Dedifferentiated amniotic fluid mesenchymal stem cell (primary cell): ENCODE measurements around the gene CYFIP2.
A peak's percentile ranks its signal among the peaks of the same experiment; 100 is the strongest.

ENCODE experiments used
- DNase-seq: peaks from one replicate; pipeline ENCODE4 v3.0.0-alpha.2; 2016; ENCODE audit errors: extremely low spot score

Gene CYFIP2

GRCh38 chr5:157324237-157324636 is 58.3 kb downstream of the CYFIP2 start:
- no peak for DNase-seq

- DNase-seq = no peak
Observed at GRCh38 chr5:157326440-157327005, 60.6 kb downstream of the CYFIP2 start.

- DNase-seq = no peak
Observed at GRCh38 chr5:157327771-157328170, 61.8 kb downstream of the CYFIP2 start.

DNA sequence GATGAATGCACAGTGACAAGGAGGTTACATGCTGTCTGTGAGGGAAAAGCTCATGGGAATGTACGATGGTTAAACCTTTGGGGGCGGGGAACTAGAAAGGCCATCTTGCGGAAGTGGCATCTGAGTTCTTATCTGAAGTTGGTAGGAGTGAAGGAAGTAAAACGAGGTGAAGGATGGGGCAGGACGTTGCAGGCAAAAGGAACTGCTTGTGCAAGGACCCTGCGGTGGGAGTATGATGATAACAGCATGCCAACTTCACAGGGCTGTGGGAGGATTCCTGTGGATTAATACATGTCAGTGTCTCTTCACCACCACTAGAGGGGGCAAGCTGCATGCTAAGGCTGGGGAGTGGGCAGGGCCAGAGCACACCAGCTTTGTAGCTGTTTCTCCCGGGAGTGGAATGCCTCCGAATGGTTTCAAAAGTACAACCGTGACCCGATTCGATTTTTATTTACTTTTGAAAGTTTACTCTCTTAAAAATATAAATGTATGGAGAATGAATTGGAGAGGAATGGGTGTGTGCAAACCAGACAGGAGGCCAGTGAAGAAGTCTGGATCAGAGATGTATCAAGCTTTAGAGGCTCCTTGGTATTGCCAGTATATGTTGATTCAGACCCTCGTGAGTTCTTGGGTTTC is 62.5 kb downstream of the CYFIP2 start:
- DNase-seq = peak; percentile 87

- DNase-seq = no peak
Observed at GRCh38 chr5:157331807-157332206, 65.9 kb downstream of the CYFIP2 start.

DNA sequence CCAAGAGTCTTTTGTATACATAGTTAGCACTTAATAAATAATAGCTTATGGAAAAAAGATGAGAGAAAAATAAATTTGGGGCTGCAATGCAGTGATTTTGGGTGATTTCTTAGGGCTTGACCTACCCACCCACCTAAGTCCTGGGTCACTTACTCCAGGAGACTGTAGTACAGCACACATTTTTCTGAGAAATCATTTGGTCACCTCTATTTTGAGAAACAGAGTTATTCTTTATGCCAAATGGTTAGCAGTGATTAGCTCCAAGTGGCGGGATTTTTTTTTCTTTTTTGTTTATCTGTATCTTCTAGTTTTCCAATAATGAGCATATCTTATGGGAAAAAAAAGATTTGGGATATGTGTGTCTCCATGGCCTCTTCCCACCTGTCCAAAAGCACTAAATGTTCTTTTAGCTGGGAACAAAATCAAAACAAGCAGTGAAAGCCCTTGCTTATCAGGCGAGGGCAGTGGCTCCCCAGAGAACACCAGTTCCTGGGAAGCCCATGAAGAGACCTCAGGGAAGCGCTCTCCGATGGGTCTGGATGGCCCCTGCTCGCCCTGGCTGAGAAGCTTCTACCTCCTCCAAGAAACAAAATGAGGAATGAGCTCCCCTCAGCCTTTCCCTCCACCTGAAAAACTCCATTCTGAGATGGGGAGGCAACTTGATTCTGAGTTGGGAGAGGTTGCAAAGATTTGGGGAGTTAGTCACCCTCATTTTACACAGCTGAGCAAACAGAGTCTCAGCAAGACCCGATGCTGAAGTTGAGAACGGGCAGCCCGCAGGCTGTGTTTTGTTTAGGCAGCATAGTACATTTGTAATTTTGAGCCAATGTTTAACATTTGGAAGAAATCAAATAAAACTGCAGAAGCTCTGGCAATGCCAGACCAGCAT is 69.9 kb downstream of the CYFIP2 start:
- peak; percentile 66 for DNase-seq

DNA sequence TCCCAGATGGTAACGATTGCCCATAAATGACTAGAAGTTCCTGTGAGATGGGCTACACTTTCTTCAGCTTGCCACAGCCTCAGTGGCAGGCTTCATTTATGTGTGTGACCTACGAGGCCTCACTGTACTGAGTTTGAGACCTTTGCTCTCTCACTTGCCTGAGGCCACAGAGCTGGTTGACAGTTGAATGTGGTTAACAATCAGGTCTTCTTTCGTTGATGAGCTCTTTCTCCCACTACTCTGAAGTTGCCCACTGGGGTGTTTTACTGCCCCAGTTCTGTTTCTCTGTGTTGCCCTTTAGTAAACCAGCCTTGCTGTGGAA is 70.5 kb downstream of the CYFIP2 start:
- no peak for DNase-seq

- no peak for DNase-seq
Observed at GRCh38 chr5:157339409-157339808, 73.5 kb downstream of the CYFIP2 start.

GRCh38 chr5:157342822-157343402 is 77.0 kb downstream of the CYFIP2 start:
- DNase-seq = no peak

DNA sequence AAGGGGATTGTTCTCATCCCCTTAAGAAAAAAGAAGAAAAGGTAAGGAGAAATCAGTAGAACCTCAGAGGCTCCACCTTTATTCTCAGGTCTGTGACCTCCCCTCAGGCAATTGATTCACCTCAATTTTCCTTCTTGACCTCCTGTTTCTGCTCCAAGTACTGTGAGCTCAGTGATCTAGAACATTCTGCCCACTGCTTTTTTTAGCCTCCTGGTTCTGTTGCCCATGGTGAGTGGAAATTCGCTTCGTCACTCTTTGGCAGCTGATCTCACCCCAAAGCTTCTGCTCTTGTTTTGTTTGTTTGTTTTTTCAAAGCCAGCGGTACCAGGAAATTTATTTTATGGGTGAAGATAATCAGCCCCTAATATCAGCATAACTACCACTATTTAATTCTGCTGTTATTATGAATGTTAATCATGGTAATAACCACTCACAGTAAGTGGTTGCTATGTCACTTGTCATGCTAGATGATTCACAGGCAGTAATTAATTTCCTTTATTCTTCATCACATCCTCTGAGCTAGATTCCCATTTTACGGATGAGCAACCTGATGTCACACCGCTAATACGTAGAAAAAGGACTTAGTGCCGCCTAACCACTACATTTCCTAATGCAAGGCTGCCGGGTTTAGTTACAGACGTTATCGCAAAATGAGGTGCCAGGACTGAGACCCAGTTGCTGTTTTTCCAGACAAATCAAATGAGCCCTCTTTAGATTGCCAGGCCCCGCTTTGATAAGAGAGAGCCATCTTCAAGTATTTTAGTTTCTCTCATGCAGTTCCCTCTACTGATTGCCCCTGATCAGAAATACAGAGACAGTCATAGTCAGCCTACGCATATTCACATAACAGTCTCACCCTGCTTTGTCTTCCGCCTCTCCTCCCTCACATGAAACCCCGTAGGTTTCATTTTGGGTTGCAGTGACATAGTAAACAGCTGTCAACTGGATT is 78.2 kb downstream of the CYFIP2 start:
- DNase-seq = no peak

DNA sequence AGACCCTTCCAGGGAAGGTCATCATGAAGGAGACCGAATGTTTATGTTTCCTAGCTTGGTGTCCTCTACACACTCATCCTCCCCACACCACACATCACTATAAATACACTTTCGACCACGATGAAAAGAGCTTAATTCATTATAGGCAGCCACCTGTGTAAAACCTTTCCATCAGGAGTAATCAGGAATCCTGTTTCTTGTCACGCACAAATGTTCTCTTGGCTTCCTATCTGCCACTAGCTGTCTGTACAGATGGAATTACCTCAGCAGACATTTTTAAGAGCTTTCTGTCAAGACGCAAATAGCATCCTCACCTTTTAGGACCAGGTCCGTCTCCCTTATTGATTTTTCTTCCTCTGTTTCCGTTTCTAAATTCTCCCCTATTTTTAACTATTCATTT is 79.1 kb downstream of the CYFIP2 start:
- DNase-seq = no peak

- DNase-seq = no peak
Observed at GRCh38 chr5:157345485-157345884, 79.6 kb downstream of the CYFIP2 start.

GRCh38 chr5:157347301-157348048 is 81.6 kb downstream of the CYFIP2 start:
- no peak for DNase-seq

- DNase-seq = no peak
Observed at GRCh38 chr5:157348049-157348400, 82.1 kb downstream of the CYFIP2 start.

- no peak for DNase-seq
Observed at GRCh38 chr5:157350939-157351801, 85.2 kb downstream of the CYFIP2 start.

- DNase-seq = no peak
Observed at GRCh38 chr5:157351802-157352092, 85.8 kb downstream of the CYFIP2 start.

DNA sequence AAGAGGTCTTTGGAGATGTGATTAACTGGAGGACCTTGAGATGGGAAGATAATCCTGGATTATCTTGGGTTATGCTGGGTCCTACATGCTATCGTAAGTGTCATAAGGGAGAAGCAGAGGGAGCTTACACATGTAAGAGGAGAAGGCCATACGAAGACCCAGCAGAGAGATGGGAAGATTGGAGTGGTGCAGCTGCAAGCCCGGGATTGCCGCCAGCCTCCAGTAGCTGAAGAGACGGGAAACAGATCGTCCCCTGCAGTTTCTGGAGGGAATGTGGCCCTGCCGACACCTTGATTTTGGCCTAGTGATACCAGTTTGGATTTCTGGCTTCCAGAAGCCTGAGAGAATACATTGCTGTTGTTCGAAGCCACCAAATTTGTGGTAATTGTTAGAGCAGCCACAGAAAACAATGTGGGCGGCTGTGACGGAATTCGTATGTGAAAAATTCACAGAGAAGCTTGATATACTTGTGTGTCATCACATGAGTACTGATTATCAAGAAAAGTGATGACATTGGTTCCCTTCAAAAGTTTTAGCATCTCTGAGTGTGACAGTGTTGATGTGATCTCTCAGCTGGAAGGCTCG is 86.9 kb downstream of the CYFIP2 start:
- no peak for DNase-seq

- DNase-seq = no peak
Observed at GRCh38 chr5:157354800-157355199, 88.9 kb downstream of the CYFIP2 start.

DNA sequence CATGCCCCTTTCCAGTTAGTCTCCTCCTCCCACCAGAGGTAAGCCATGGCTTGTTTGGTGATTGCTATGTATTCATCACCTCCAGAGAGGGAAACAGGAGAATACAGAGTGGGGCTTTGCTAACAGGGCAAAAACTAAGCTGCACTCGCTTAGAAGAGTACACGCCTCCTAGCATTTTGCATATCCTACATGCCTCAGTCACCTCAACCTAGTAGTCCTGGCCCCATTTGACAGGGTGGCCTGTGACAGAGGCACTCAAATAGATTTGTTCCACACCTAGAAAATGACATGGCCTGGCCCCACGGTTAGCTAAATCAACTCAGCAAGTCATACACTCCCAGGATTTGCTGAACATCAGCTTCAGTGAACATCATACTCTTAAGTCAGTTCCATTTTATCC is 90.7 kb downstream of the CYFIP2 start:
- no peak for DNase-seq

GRCh38 chr5:157357823-157358222 is 91.9 kb downstream of the CYFIP2 start:
- DNase-seq = no peak
